SK-N-SH (cell line): ENCODE measurements around the gene KRTAP10-1. TPM values are rescaled to one million over a fixed set of nuclear protein-coding genes. Genes with fewer than 3 reads are reported as not detected.

Experiments
- CTCF ChIA-PET: fragments of 300-600, 350-600 bp; formaldehyde crosslinking; extraction: SDS; loops from one replicate; lab custom pipeline; 2021; lab: Yijun Ruan, JAX
- POLR2A ChIA-PET: fragments of 350-600 bp; sonication (Branson Sonifier 250); formaldehyde crosslinking; extraction: SDS; loops from one replicate; lab custom pipeline; 2020; ENCODE audit warnings: antibody characterized with exemption, inconsistent platforms; lab: Yijun Ruan, JAX
- DNase-seq: peaks from one replicate; pipeline ENCODE4 v3.0.0; 2012
- H2AFZ ChIP-seq: fragments of 200-600 bp; sonication (generic); 2 replicates; pipeline ENCODE4 v1.8.1; 2016; ENCODE audit warnings: antibody characterized with exemption, mild to moderate bottlenecking, low read depth
- H3F3A ChIP-seq: fragments of 200-600 bp; sonication (generic); replicated peaks from 2 replicates; pipeline ENCODE3; 2016; ENCODE audit warnings: antibody characterized with exemption, mild to moderate bottlenecking; ENCODE audit not compliant: insufficient read depth
- H3K27ac ChIP-seq, 2 experiments: fragments of 200-500 bp in 1 of 2; fragments of 200-600 bp in 1 of 2; sonication (Bioruptor generic) in 1 of 2; sonication (generic), shearing (Covaris generic) in 1 of 2; 2 replicates each; pipeline versions ENCODE4 v1.5.1 to v1.6.1; 2014 to 2016; ENCODE audit warnings: low read depth in 2 of 2, inconsistent platforms in 1 of 2, low read length in 1 of 2, mild to moderate bottlenecking in 1 of 2, mixed read lengths in 1 of 2
- H3K27me3 ChIP-seq: fragments of 200-600 bp; sonication (generic), shearing (Covaris generic); 2 replicates; pipeline ENCODE4 v1.6.1; 2016; ENCODE audit warnings: mixed run types; ENCODE audit not compliant: insufficient read depth
- H3K36me3 ChIP-seq, 2 experiments: fragments of 200-500 bp in 1 of 2; fragments of 200-600 bp in 1 of 2; sonication (Bioruptor generic) in 1 of 2; sonication (generic) in 1 of 2; replicated peaks in 1 of 2; 2 replicates each; pipeline versions ENCODE3 to v1.5.1; 2014 to 2016; ENCODE audit warnings: low read length in 1 of 2, mild to moderate bottlenecking in 1 of 2; ENCODE audit not compliant: insufficient read depth in 2 of 2, control insufficient read depth in 1 of 2
- H3K4me1 ChIP-seq, 2 experiments: fragments of 200-500 bp in 1 of 2; fragments of 200-600 bp in 1 of 2; sonication (Bioruptor generic) in 1 of 2; sonication (generic), shearing (Covaris generic) in 1 of 2; 2 replicates each; pipeline versions ENCODE4 v1.5.1 to v1.6.1; 2014 to 2016; ENCODE audit warnings: low read depth in 1 of 2, low read length in 1 of 2, mixed run types in 1 of 2; ENCODE audit not compliant: insufficient read depth in 2 of 2, control insufficient read depth in 1 of 2
- H3K4me2 ChIP-seq: fragments of 200-600 bp; sonication (generic), shearing (Covaris generic); 2 replicates; pipeline ENCODE4 v1.6.1; 2017; ENCODE audit warnings: mixed run types
- H3K4me3 ChIP-seq, 2 experiments: fragments of 200-500 bp in 1 of 2; fragments of 200-600 bp in 1 of 2; sonication (Bioruptor generic) in 1 of 2; sonication (generic), shearing (Covaris generic) in 1 of 2; 2 replicates each; pipeline versions ENCODE4 v1.5.1 to v1.8.1; 2014 to 2016; ENCODE audit warnings: low read depth in 2 of 2, inconsistent platforms in 1 of 2, low read length in 1 of 2, mild to moderate bottlenecking in 1 of 2, mixed read lengths in 1 of 2, moderate library complexity in 1 of 2
- H3K79me2 ChIP-seq: fragments of 200-600 bp; sonication (generic); 2 replicates; pipeline ENCODE4 v1.8.1; 2017; ENCODE audit warnings: mild to moderate bottlenecking; ENCODE audit not compliant: insufficient read depth
- H3K9ac ChIP-seq: fragments of 200-600 bp; sonication (generic); 2 replicates; pipeline ENCODE4 v1.6.1; 2017; ENCODE audit warnings: mixed run types
- H3K9me2 ChIP-seq: fragments of 200-600 bp; sonication (generic); 2 replicates; pipeline ENCODE4 v1.6.1; 2017; ENCODE audit warnings: mixed run types
- H3K9me3 ChIP-seq: fragments of 200-600 bp; sonication (generic); 2 replicates; pipeline ENCODE4 v1.6.1; 2017; ENCODE audit warnings: mixed run types, mild to moderate bottlenecking, moderate library complexity
- H4K20me1 ChIP-seq: fragments of 200-600 bp; sonication (generic); 2 replicates; pipeline ENCODE4 v1.6.1; 2017; ENCODE audit warnings: mild to moderate bottlenecking, mixed run types; ENCODE audit not compliant: insufficient read depth
- FOXJ3 ChIP-seq: sonication (generic); formaldehyde crosslinking; IDR thresholded peaks from 2 replicates; pipeline ENCODE4 v1.5.1; 2020; ENCODE audit warnings: mild to moderate bottlenecking, missing genetic modification reagents
- GABPA ChIP-seq: IDR thresholded peaks from 2 replicates; pipeline ENCODE4 v1.4.0; 2012; ENCODE audit warnings: low read depth, mild to moderate bottlenecking
- GATA2 ChIP-seq: sonication (generic); formaldehyde crosslinking; IDR thresholded peaks from 2 replicates; pipeline ENCODE4 v1.5.0; 2020; ENCODE audit warnings: mild to moderate bottlenecking, missing genetic modification reagents
- RAD21 ChIP-seq: IDR thresholded peaks from 2 replicates; pipeline ENCODE4 v1.6.1; 2012; ENCODE audit warnings: mild to moderate bottlenecking, low read length
- RCOR1 ChIP-seq: fragments of 150-350 bp; IDR thresholded peaks from 2 replicates; pipeline ENCODE4 v1.6.1; 2017; ENCODE audit warnings: antibody characterized with exemption, low read length
- RFX5 ChIP-seq: IDR thresholded peaks from 2 replicates; pipeline ENCODE4 v1.6.1; 2012; ENCODE audit warnings: mild to moderate bottlenecking, improper control_type of control experiment, low read length
- TCF12 ChIP-seq: IDR thresholded peaks from 2 replicates; pipeline ENCODE4 v1.4.0; 2012
- WGBS: methylation state at CpG from one replicate; pipeline ENCODE4 v1.1.6; 2017; ENCODE audit warnings: low lambda C conversion rate; 5-methylcytosine and 5-hydroxymethylcytosine counted together
- polyA plus RNA-seq, 3 experiments: library from polyadenylated mRNA; depleted of rRNA; stranded (reverse); fragments of >200 nt; gene quantifications; 2 replicates each; pipeline ENCODE4 v1.2.3, GENCODE V29; 2012
- TF ChIP-seq, protein P1 (sequence below): IDR thresholded peaks from 2 replicates; pipeline ENCODE4 v1.4.0; 2012; ENCODE audit warnings: low read depth, borderline replicate concordance
- TF ChIP-seq, protein P2 (sequence below): fragments of 200-600 bp; sonication (generic); IDR thresholded peaks from 2 replicates; pipeline ENCODE4 v1.6.1; 2017; ENCODE audit warnings: antibody characterized with exemption, mild to moderate bottlenecking, moderate library complexity

Gene KRTAP10-1
- polyA plus RNA-seq, 1 of the 3 experiments (the other 2 are of a cell fraction), result not detected

DNA sequence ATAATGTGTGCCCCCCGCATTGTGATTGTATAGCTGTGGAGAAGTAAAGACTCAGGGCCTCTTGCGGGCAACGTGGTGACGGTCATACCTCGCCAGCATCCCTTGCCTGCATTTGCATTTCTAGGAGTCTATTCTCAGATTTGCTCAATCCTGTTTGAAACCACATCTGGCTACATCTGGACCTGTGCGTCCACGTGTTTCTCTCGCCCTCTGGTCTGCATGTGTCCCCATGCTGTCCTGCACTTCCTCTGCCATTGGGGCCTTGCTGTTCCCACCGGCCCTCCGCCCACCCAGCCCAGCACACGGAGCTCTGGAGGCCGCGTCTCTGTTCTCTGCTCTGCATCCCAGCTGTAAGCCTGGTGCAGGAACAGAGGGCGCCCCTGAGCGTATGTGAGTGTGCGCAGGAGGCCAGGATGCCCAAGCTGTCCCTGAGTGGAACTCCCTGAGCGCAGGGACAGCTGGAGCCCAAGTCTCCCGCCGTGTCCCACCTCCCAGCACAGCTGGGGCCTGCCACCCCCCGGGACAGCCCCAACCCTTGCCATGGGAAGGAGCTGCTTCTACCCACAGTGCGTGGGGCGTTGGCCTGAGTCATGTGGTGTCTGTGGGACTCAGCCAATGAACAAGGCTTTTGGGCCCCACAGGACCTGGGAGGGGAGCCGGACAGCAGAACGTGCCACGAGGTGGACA lies 9.7 kb upstream of the KRTAP10-1 start:
- peaks cover 31% of the 10 kb centered on the region for H3K27me3 ChIP-seq
- H3K9me3 ChIP-seq, result no peaks in the 10 kb centered on the region
- no peak overlapping the region for H3K4me2 ChIP-seq
- no peak overlapping the region for H2AFZ ChIP-seq
- H3K9ac ChIP-seq, result no peak overlapping the region
- H3K36me3 ChIP-seq, result no peaks in the 10 kb centered on the region
- ChIA-PET POLR2A (no interaction called here), CTCF (interaction anchor here (1.0 kb wide), 1 partner anchor 40 kb away, joined by 3 read pairs; no protein-coding TSS in a partner anchor)
- DNase-seq, result no peak
- H3K9me2 ChIP-seq, result no peaks in the 10 kb centered on the region
- H4K20me1 ChIP-seq, result no peaks in the 10 kb centered on the region
- TF ChIP-seq GABPA (no peak), TCF12 (no peak), RCOR1 (no peak), RAD21 (no peak)
- TF ChIP-seq, protein P1, sequence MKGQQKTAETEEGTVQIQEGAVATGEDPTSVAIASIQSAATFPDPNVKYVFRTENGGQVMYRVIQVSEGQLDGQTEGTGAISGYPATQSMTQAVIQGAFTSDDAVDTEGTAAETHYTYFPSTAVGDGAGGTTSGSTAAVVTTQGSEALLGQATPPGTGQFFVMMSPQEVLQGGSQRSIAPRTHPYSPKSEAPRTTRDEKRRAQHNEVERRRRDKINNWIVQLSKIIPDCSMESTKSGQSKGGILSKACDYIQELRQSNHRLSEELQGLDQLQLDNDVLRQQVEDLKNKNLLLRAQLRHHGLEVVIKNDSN, result no peak
- TF ChIP-seq, all 33 proteins: peak for 0
- Histone ChIP-seq H3K27ac (no peak overlapping the region), H3F3A (no peaks in the 10 kb centered on the region), H3K4me3 (no peak overlapping the region), H3K79me2 (no peaks in the 10 kb centered on the region), H3K4me1 (no peaks in the 10 kb centered on the region)
- WGBS, result 45% methylated on average over 14 of the region's 25 CpGs

DNA sequence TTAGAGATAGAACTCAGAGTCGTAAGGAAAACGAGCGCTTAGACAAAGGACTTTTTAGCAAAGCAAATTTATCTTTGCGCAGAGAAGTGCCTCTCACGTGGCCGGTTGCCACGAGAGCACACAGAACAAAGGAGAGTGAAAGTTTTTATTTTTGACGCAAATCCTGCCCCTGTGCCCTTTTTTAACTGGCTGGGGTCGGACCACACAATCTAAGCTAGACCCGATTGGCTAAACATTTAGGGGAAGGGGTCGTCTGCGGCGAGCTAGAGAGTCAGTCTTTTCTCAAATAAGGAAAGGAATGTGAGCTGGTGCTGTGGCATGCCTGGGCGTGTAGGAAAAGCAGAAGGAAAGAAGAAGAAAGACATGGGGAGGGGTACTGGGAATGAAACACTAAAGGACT lies 8.9 kb upstream of the KRTAP10-1 start:
- Histone ChIP-seq H3K4me1 (no peaks in the 10 kb centered on the region), H3K36me3 (no peaks in the 10 kb centered on the region), H3K27me3 (peaks cover 24% of the 10 kb centered on the region), H4K20me1 (no peaks in the 10 kb centered on the region), H3K9me2 (no peaks in the 10 kb centered on the region), H3K4me2 (no peak overlapping the region), H3K9ac (no peak overlapping the region), H3K9me3 (no peaks in the 10 kb centered on the region), H2AFZ (no peak overlapping the region), H3K79me2 (no peaks in the 10 kb centered on the region), H3K27ac (no peak overlapping the region), H3F3A (no peaks in the 10 kb centered on the region), H3K4me3 (no peak overlapping the region)
- 51% methylated on average over 14 of the region's 14 CpGs for WGBS
- no peak for TF ChIP-seq RAD21
- CTCF ChIA-PET, result interaction anchor here (1.0 kb wide), 1 partner anchor 39 kb away, joined by 3 read pairs; no protein-coding TSS in a partner anchor
- POLR2A ChIA-PET, result no interaction called here
- no peak for DNase-seq

DNA sequence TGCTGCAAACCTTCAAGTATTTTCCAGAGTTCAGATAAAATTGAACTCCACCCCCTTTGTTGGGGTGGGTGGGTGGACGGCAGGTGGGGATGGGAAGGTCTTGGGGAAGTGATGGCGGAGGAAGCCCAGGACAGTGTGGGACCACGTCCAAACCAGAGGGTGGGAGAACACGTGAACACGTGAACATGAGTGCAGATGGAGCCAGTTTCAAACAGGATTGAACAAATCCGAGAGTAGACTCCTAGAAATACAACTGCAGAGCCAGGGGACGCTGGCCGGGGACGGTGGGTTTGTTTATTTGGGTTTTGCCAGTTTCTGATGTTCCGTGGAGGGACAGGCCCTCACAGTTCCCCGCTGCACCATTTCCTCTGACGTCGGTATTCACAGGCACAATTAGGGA lies 8.4 kb upstream of the KRTAP10-1 start:
- Histone ChIP-seq H3F3A (no peaks in the 10 kb centered on the region), H3K9me2 (no peaks in the 10 kb centered on the region), H3K9ac (no peak overlapping the region), H3K79me2 (no peaks in the 10 kb centered on the region), H3K36me3 (no peaks in the 10 kb centered on the region), H3K4me3 (no peak overlapping the region), H3K27me3 (peaks cover 18% of the 10 kb centered on the region), H3K9me3 (no peaks in the 10 kb centered on the region), H2AFZ (no peak overlapping the region), H3K4me2 (no peak overlapping the region), H3K27ac (no peak overlapping the region), H3K4me1 (no peaks in the 10 kb centered on the region), H4K20me1 (no peaks in the 10 kb centered on the region)
- TF ChIP-seq, protein P2, sequence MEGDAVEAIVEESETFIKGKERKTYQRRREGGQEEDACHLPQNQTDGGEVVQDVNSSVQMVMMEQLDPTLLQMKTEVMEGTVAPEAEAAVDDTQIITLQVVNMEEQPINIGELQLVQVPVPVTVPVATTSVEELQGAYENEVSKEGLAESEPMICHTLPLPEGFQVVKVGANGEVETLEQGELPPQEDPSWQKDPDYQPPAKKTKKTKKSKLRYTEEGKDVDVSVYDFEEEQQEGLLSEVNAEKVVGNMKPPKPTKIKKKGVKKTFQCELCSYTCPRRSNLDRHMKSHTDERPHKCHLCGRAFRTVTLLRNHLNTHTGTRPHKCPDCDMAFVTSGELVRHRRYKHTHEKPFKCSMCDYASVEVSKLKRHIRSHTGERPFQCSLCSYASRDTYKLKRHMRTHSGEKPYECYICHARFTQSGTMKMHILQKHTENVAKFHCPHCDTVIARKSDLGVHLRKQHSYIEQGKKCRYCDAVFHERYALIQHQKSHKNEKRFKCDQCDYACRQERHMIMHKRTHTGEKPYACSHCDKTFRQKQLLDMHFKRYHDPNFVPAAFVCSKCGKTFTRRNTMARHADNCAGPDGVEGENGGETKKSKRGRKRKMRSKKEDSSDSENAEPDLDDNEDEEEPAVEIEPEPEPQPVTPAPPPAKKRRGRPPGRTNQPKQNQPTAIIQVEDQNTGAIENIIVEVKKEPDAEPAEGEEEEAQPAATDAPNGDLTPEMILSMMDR, result no peak
- no peak for TF ChIP-seq FOXJ3 (CRISPR knock-in tag)
- no peak for TF ChIP-seq RFX5
- TF ChIP-seq TCF12, result no peak
- TF ChIP-seq, protein P1, result no peak
- TF ChIP-seq GATA2 (CRISPR knock-in tag), result no peak
- 24% methylated on average over 13 of the region's 13 CpGs for WGBS
- no peak for DNase-seq
- POLR2A ChIA-PET, result no interaction called here
- CTCF ChIA-PET, result interaction anchor here (1.0 kb wide), 2 partner anchors 30 to 38 kb away, joined by 3 read pairs; no protein-coding TSS in a partner anchor
